K562 (cell line): Measurements from ENCODE around the gene URI1. TPM values are rescaled to one million over a fixed set of nuclear protein-coding genes. Genes with fewer than 3 reads are reported as not detected.

Source experiments
- ATAC-seq: fragments of 200-7000 bp; cut with Tn5 transposase; 3 replicates; pipeline ENCODE4 v1.9.1; 2020; ENCODE audit warnings: moderate library complexity
- BruUV-seq: library from RNA; stranded (reverse); fragments of 400-500 nt; replicated peaks from 2 replicates; lab custom pipeline; 2021; lab: Mats Ljungman, UMichigan
- CTCF ChIA-PET: fragments of 300-600 bp; formaldehyde crosslinking; extraction: SDS; loops from one replicate; lab custom pipeline; 2021; ENCODE audit warnings: low intra/inter-chr PET ratio; lab: Yijun Ruan, JAX
- POLR2A ChIA-PET: fragments of 300-600, 350-650 bp; sonication (Branson Sonifier 250); formaldehyde crosslinking; extraction: SDS; loops from one replicate; lab custom pipeline; 2021; ENCODE audit warnings: antibody characterized with exemption, inconsistent platforms; lab: Yijun Ruan, JAX
- DNase-seq, 4 experiments: peaks; one replicate each; pipeline versions ENCODE4 v3.0.0 to v3.0.0-alpha.2; 2011 to 2018; ENCODE audit warnings: low spot score in 3 of 4, mixed read lengths in 3 of 4; ENCODE audit errors: extremely low read depth in 1 of 4
- FAIRE-seq: peaks from 2 replicates; lab custom pipeline; 2011; peaks lifted over from hg19 to GRCh38; lab: Jason Lieb, UNC
- H2AFZ ChIP-seq: 2 replicates; pipeline ENCODE4 v1.6.0; 2011; ENCODE audit warnings: low read depth, low read length, control low read depth, inconsistent platforms
- H3K27ac ChIP-seq: fragments of 200-600 bp; 3 replicates; pipeline ENCODE4 v1.8.0; 2011; ENCODE audit warnings: low read depth, mild to moderate bottlenecking, control low read depth, inconsistent platforms, low read length, moderate library complexity, mixed read lengths; ENCODE audit errors: extremely low read depth
- H3K27me3 ChIP-seq, 2 experiments: fragments of 300-600 bp in 1 of 2; 2 replicates in 1 of 2; 3 replicates in 1 of 2; pipeline versions ENCODE4 v1.6.0 to v1.8.0; 2011; ENCODE audit warnings: inconsistent platforms in 2 of 2, low read length in 2 of 2, mild to moderate bottlenecking in 1 of 2, mixed read lengths in 1 of 2, moderate library complexity in 1 of 2; ENCODE audit not compliant: control insufficient read depth in 2 of 2, insufficient read depth in 2 of 2
- H3K36me3 ChIP-seq: fragments of 300-600 bp; 3 replicates; pipeline ENCODE4 v1.8.0; 2011; ENCODE audit warnings: mild to moderate bottlenecking, low read length, inconsistent platforms; ENCODE audit not compliant: control insufficient read depth, insufficient read depth
- H3K4me1 ChIP-seq, 2 experiments: fragments of 200-600 bp in 1 of 2; replicated peaks in 1 of 2; 2 replicates in 1 of 2; 3 replicates in 1 of 2; pipeline versions ENCODE4 v1.5.1 to v1.8.0; 2011; ENCODE audit warnings: inconsistent platforms in 2 of 2, low read length in 2 of 2, mild to moderate bottlenecking in 1 of 2, mixed read lengths in 1 of 2, moderate library complexity in 1 of 2; ENCODE audit not compliant: control insufficient read depth in 2 of 2, insufficient read depth in 2 of 2
- H3K4me2 ChIP-seq: 2 replicates; pipeline ENCODE4 v1.6.1; 2011; ENCODE audit warnings: low read length, control low read depth, inconsistent platforms, mixed read lengths; ENCODE audit not compliant: insufficient read depth
- H3K4me3 ChIP-seq: fragments of 200-600 bp; sonication (generic), shearing (Covaris generic); 2 replicates; pipeline ENCODE4 v1.5.1; 2016; ENCODE audit warnings: control low read depth, inconsistent platforms
- H3K79me2 ChIP-seq: fragments of 200-600 bp; 3 replicates; pipeline ENCODE4 v1.8.0; 2011; ENCODE audit warnings: low read length, inconsistent platforms; ENCODE audit not compliant: control insufficient read depth, insufficient read depth
- H3K9ac ChIP-seq, 2 experiments: 2 replicates each; pipeline versions ENCODE4 v1.6.0 to v1.6.1; 2011; ENCODE audit warnings: low read depth in 2 of 2, low read length in 2 of 2, control low read depth in 1 of 2, inconsistent platforms in 1 of 2, mild to moderate bottlenecking in 1 of 2, mixed read lengths in 1 of 2; ENCODE audit not compliant: insufficient read depth in 1 of 2
- H3K9me1 ChIP-seq: one replicate; pipeline ENCODE4 v1.6.0; 2011; ENCODE audit warnings: inconsistent platforms, mild to moderate bottlenecking, low read length, moderate library complexity; ENCODE audit not compliant: control insufficient read depth, insufficient read depth
- H3K9me3 ChIP-seq: replicated peaks from 2 replicates; pipeline ENCODE4 v1.5.1; 2011; ENCODE audit warnings: low read depth, low read length, inconsistent platforms; ENCODE audit not compliant: control insufficient read depth, insufficient read depth
- H4K20me1 ChIP-seq: replicated peaks from 2 replicates; pipeline ENCODE4 v1.6.1; 2011; ENCODE audit warnings: low read length, inconsistent platforms, mixed read lengths; ENCODE audit not compliant: control insufficient read depth, insufficient read depth
- BCOR ChIP-seq: fragments of 450-650 bp; IDR thresholded peaks from 2 replicates; pipeline ENCODE4 v1.6.1; 2016
- CREB5 ChIP-seq: fragments of 250-450 bp; sonication (Bioruptor Pico); IDR thresholded peaks from 2 replicates; pipeline ENCODE4 v1.5.0; 2020; ENCODE audit warnings: mild to moderate bottlenecking
- E2F1 ChIP-seq: sonication (generic); formaldehyde crosslinking; IDR thresholded peaks from 2 replicates; pipeline ENCODE4 v1.8.1; 2023; ENCODE audit warnings: mild to moderate bottlenecking, missing genetic modification reagents, moderate library complexity
- HNRNPK ChIP-seq: fragments of 200-400 bp; formaldehyde crosslinking; IDR thresholded peaks from one replicate; pipeline ENCODE4 v1.6.1; 2018; ENCODE audit warnings: mild to moderate bottlenecking, low read depth, low read length; ENCODE audit not compliant: poor library complexity, severe bottlenecking
- MAFG ChIP-seq: fragments of 450-650 bp; conservative IDR thresholded peaks from 2 replicates; pipeline ENCODE4 v1.6.1; 2016; ENCODE audit warnings: missing genetic modification characterization, missing compliant biosample characterization
- MYBL2 ChIP-seq, 2 experiments: fragments of 450-650 bp in 1 of 2; sonication (generic) in 1 of 2; formaldehyde crosslinking in 1 of 2; IDR thresholded peaks; 2 replicates each; pipeline versions ENCODE4 v1.6.1 to v1.8.1; 2017 to 2022; ENCODE audit warnings: borderline replicate concordance in 1 of 2, inconsistent platforms in 1 of 2, low read depth in 1 of 2, mild to moderate bottlenecking in 1 of 2, missing genetic modification reagents in 1 of 2, moderate library complexity in 1 of 2
- NCOR1 ChIP-seq: fragments of 450-650 bp; IDR thresholded peaks from 2 replicates; pipeline ENCODE4 v1.6.1; 2016; ENCODE audit warnings: mild to moderate bottlenecking, moderate library complexity
- NFE2L1 ChIP-seq: fragments of 450-650 bp; IDR thresholded peaks from 2 replicates; pipeline ENCODE4 v1.6.1; 2016; ENCODE audit warnings: missing genetic modification characterization, low read depth, mild to moderate bottlenecking, missing compliant biosample characterization, moderate library complexity, borderline replicate concordance
- RFX1 ChIP-seq: fragments of 450-650 bp; IDR thresholded peaks from 2 replicates; pipeline ENCODE4 v1.6.1; 2016; ENCODE audit warnings: mild to moderate bottlenecking, moderate library complexity
- SMAD1 ChIP-seq: fragments of 150-350 bp; IDR thresholded peaks from 2 replicates; pipeline ENCODE4 v1.6.1; 2014; ENCODE audit warnings: low read length, low read depth; ENCODE audit not compliant: partially characterized antibody
- TEAD2 ChIP-seq: fragments of 450-650 bp; IDR thresholded peaks from 2 replicates; pipeline ENCODE4 v1.6.1; 2016; ENCODE audit warnings: missing genetic modification characterization, control low read depth, missing compliant biosample characterization
- ZNF57 ChIP-seq: fragments of 450-650 bp; formaldehyde crosslinking; IDR thresholded peaks from 2 replicates; pipeline ENCODE4 v1.4.0; 2020; ENCODE audit warnings: mild to moderate bottlenecking, moderate library complexity
- WGBS: fragments of 100-300 bp; shearing (Covaris generic); methylation state at CpG from one replicate; pipeline ENCODE4 v1.1.6; 2016; ENCODE audit warnings: low coverage, mixed read lengths; ENCODE audit not compliant: insufficient coverage; ENCODE audit errors: missing lambda C conversion rate; 5-methylcytosine and 5-hydroxymethylcytosine counted together
- in situ Hi-C: fragments of 300-500 bp; cut with MboI; formaldehyde crosslinking; loops from 4 replicates; pipeline ENCODE4 v1.15.0; 2018; ENCODE audit warnings: inconsistent platforms, mixed read lengths
- intact Hi-C: fragments of 100-400 bp; cut with micrococcal nuclease; formaldehyde crosslinking; loops from 2 replicates; pipeline ENCODE4 v1.14.2; 2022
- polyA plus RNA-seq, 8 experiments: library from polyadenylated mRNA; depleted of rRNA in 4 of 8; stranded (reverse) in 5 of 8; unstranded in 3 of 8; fragments of >200 nt; fragmentation: Nextera tagmentation in 2 of 8; fragmentation: Illumina TruSeq in 1 of 8; extraction: Ambion mirVana in 2 of 8; extraction: Trizol in 1 of 8; gene quantifications; 2 replicates each; pipeline versions ENCODE4 v1.2.1 to v1.2.3, GENCODE V29; 2011 to 2014; ENCODE audit warnings: inconsistent platforms in 1 of 8, missing spikeins in 1 of 8
- total RNA-seq, 7 experiments: library from RNA; depleted of rRNA in 6 of 7; stranded (reverse); fragments of >200 nt in 6 of 7; fragmentation: Illumina TruSeq in 2 of 7; extraction: Trizol in 2 of 7; gene quantifications; 2 replicates each; pipeline versions ENCODE4 v1.2.1 to v1.2.3, GENCODE V29; 2011 to 2021; ENCODE audit warnings: low replicate concordance in 1 of 7

The URI1 gene
- total and polyA plus RNA-seq, 9 of the 15 experiments (the other 6 are each of a cell fraction or from before 2014, with no cell fraction given), result 16.9 to 87.4 (median 63.9) TPM

GRCh38 chr19:30014770-30015169, 72.7 kb downstream of the URI1 start:
- TF ChIP-seq NFE2L1 (tag) (no peak), HNRNPK (no peak), TEAD2 (tag) (no peak), MAFG (tag) (no peak), MYBL2 (IDR thresholded peaks at IDR 0.05; ENCODE audit: low read depth) (no peak), MYBL2 (CRISPR knock-in tag; IDR thresholded peaks at IDR 0.05; ENCODE audit: borderline replicate concordance) (no peak), RFX1 (no peak), NCOR1 (no peak), CREB5 (no peak), E2F1 (CRISPR knock-in tag) (no peak), BCOR (no peak), ZNF57 (CRISPR knock-in tag) (no peak), SMAD1 (no peak)
- H3K27me3 ChIP-seq, result no peaks in the 10 kb centered on the region
- H3K9me1 ChIP-seq, result no peaks in the 10 kb centered on the region
- no peak overlapping the region for H3K27ac ChIP-seq
- ChIA-PET POLR2A (interaction anchor here (1.0 to 1.3 kb wide), 2 partner anchors 17 to 70 kb away, joined by 3 read pairs; no protein-coding TSS in a partner anchor), CTCF (no interaction called here)
- intact Hi-C loops, result no loop called here
- in situ Hi-C loops, result no loop called here
- no TSS peak for BruUV-seq
- no peaks in the 10 kb centered on the region for H3K79me2 ChIP-seq
- ATAC-seq (no peak), DNase-seq (no peak), FAIRE-seq (no peak)
- H3K36me3 ChIP-seq, result peaks cover 64% of the 10 kb centered on the region
- no peaks in the 10 kb centered on the region for H3K4me1 ChIP-seq
- 98% methylated on average over 3 of the region's 3 CpGs for WGBS
- no peaks in the 10 kb centered on the region for H4K20me1 ChIP-seq
- no peak overlapping the region for H2AFZ ChIP-seq
- no peak overlapping the region for H3K4me2 ChIP-seq
- H3K9ac ChIP-seq, result no peak overlapping the region
- no peaks in the 10 kb centered on the region for H3K9me3 ChIP-seq
- H3K4me3 ChIP-seq, result no peak overlapping the region
